GM19372 (cell line): ENCODE data around the gene DOCK7.
A peak's percentile ranks its signal among the peaks of the same experiment; 100 is the strongest.
"Not testable (repeated sequence)": the region's sequence is repeated elsewhere in the genome, so short reads cannot be mapped to it uniquely, and the experiment has no call there.

Source experiments
- ATAC-seq: cut with Tn5 transposase; IDR thresholded peaks from one replicate; pipeline ENCODE4 v1.9.1; 2021; ENCODE audit warnings: mild to moderate bottlenecking, low read depth, moderate library complexity; ENCODE audit not compliant: unreplicated experiment

DOCK7 gene

GRCh38 chr1:62706985-62707743 is 19.0 kb upstream of the DOCK7 start:
- ATAC-seq = no peak

- not testable (repeated sequence) for ATAC-seq
Measured at GRCh38 chr1:62698161-62698560, 10.0 kb upstream of the DOCK7 start.

- not testable (repeated sequence) for ATAC-seq
Measured at GRCh38 chr1:62694479-62694878, 6.3 kb upstream of the DOCK7 start.

- ATAC-seq = no peak
Measured at GRCh38 chr1:62693123-62693522, 4.9 kb upstream of the DOCK7 start.

GRCh38 chr1:62691062-62691844 is 3.1 kb upstream of the DOCK7 start:
- ATAC-seq = no peak

- no peak for ATAC-seq
Measured at GRCh38 chr1:62689524-62689923, 1.3 kb upstream of the DOCK7 start.

- peak; percentile 9 for ATAC-seq
Measured at GRCh38 chr1:62688687-62689085, 500 bp upstream of the DOCK7 start.

GRCh38 chr1:62687421-62687902 is 724 bp downstream of the DOCK7 start:
- ATAC-seq = peak; percentile 48

GRCh38 chr1:62686822-62687221 is 1.4 kb downstream of the DOCK7 start:
- ATAC-seq = no peak

GRCh38 chr1:62685431-62685859 is 2.7 kb downstream of the DOCK7 start:
- no peak for ATAC-seq

GRCh38 chr1:62682531-62682930 is 5.7 kb downstream of the DOCK7 start:
- no peak for ATAC-seq

GRCh38 chr1:62680992-62681391 is 7.2 kb downstream of the DOCK7 start:
- ATAC-seq = not testable (repeated sequence)

- not testable (repeated sequence) for ATAC-seq
Measured at GRCh38 chr1:62677822-62678221, 10.4 kb downstream of the DOCK7 start.

GRCh38 chr1:62676611-62677356 is 11.4 kb downstream of the DOCK7 start:
- ATAC-seq = no peak

- no peak for ATAC-seq
Measured at GRCh38 chr1:62673629-62674028, 14.6 kb downstream of the DOCK7 start.

GRCh38 chr1:62672029-62672428 is 16.2 kb downstream of the DOCK7 start:
- no peak for ATAC-seq

GRCh38 chr1:62654744-62655143 is 33.4 kb downstream of the DOCK7 start:
- no peak for ATAC-seq

- no peak for ATAC-seq
Measured at GRCh38 chr1:62652387-62652786, 35.8 kb downstream of the DOCK7 start.

GRCh38 chr1:62643283-62643682 is 44.9 kb downstream of the DOCK7 start:
- no peak for ATAC-seq

GRCh38 chr1:62637392-62638105 is 50.6 kb downstream of the DOCK7 start:
- ATAC-seq = no peak
